ENCODE results near the gene PRSS33.

GRCh38 chr16:2737895-2738418 is 49.4 kb downstream of the PRSS33 start:
- TF ChIP-seq CTCF (IDR thresholded peaks at IDR 0.05; ENCODE audit: insufficient read depth, low read length, poor library complexity, severe bottlenecking) (no peak), EZH2phosphoT487 (conservative IDR thresholded peaks at IDR 0.05; ENCODE audit: low read length) (no peak)

Measured in SU-DHL-6 (cell line).